Measurements from ENCODE around the gene DLL1.
"Not testable (repeated sequence)": the region's sequence is repeated elsewhere in the genome, so short reads cannot be mapped to it uniquely, and the experiment has no call there.

The DLL1 gene

DNA sequence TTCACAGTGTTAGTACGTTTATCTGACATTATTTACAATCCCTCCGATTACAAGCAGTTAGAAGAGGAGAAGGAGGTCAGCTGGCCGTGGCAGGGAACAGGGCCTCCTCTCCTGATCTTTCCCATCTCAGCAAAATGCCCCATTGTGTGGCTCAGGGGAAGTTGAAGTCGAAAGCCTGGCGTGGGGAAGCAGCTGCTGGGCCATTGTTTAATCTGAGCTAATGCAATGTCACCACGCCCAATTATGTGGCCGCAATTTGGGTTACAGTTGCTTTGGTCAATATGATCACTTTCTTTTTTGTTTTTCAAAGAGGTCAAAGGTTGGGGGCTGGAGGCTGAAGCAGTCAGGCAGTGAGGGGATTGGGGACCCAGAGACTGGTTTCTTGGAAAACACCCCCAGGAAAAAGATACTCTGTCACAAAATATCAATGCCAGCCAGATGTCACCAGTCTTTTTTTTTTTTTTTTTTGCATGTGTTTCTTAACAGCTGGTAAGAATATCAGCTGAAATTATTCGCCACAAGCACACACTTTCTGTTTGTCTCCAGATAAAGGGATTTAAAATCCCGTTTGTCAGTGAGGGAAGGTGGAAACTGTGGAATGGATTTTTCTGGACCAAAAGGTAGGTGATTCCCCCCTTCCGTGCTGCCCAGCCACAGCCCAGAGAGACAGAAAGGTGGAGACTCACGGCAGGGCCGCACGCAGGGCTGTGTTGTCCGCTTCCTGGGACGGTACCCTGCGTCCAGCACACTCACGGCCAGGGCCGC lies 24.6 kb downstream of the DLL1 start:
- peak; percentile 90 for DNase-seq

DNA sequence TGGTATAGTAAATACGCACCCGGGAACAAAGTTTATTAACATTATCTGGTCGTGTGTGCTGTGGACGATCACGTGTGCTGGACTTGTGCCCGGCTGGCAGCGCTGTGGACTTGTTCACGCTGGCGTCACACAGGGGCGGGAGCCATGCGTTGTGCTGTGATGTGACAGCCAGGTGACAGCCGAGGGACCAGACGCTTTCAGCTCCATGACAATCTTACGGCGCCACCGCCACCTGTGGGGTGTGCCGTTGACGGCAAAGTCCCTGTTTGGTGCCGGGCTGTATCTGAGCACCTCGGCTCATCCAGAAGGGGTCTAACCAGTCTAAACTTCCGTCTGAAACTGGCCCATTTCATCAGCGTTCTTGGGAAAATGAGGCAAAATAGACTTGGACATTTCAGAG lies 25.2 kb downstream of the DLL1 start:
- DNase-seq, result peak; percentile 93

- DNase-seq, result not testable (repeated sequence)
Measured at GRCh38 chr6:170264644-170265043, 26.2 kb downstream of the DLL1 start.

GRCh38 chr6:170264086-170264485 lies 26.8 kb downstream of the DLL1 start:
- no peak for DNase-seq

- no peak for DNase-seq
Measured at GRCh38 chr6:170263410-170263809, 27.5 kb downstream of the DLL1 start.

DNA sequence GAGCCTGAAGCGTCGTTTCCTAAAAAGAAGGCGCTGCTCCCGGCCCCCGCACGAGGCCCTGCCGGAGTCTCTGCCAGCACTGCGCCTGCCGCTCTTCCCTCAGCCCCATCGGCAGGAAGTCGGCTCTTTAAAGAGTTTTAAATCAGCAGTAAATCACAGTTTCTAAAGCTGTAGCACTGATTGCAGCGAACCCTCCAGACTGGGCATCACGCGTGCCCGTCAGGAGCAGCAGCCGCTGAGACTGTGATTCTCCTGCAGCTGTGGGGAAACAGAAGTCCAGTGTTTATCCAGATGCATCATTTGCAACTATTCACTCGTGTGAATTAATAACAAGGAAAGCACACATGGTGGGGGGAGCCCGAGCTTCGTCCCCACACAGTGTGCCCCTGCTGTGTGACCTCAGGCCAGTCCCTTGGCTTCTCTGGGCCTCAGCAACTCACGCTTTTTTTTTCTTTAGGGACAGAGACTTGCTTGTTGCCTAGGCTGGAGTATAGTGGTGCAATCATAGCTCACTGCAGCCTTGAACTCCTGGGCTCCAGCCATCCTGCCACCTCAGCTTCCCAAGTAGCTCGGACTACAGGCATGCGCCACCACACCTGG lies 28.3 kb downstream of the DLL1 start:
- DNase-seq, result no peak

DNA sequence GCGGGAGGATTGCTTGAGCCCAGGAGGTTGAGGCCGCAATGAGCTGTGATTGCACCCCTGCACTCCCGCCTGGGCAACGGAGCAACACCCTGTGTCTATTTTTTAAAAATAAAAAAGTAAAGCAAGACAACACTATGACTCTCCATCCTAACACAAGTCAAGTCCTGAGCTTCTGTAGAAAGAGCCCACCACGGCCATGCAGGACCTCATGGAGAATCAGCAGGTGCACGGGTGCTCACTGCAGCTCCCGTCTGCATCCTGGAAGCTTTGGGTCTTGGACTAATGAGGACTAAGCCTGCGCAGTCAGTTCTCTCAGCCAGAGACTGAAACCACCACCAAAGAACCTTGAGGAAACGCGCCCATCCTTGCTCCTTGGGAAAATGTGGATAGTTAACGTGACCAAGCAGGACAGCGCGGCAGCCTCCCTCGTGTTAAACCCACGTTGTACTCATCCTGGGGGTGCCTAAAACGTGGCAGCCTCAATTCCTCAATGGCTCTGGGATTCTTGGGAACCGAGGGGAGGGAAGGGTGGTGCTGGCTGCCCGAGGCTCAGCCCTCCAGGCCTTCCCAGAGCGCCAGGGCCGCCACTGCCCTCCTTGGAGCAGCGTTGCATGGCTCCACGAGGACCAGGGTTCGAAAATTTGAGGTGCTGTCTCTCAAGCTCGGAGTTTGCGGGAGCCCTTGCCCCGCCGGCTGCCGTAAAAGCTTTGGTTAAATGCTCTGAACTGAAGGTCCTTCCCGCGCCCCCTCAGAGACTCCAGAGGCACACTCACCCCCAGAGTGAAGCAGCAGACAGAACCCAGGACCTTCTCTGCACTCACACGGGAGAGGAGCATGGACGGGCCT lies 29.0 kb downstream of the DLL1 start:
- no peak for DNase-seq

- DNase-seq, result peak; percentile 46
Measured at GRCh38 chr6:170260686-170261085, 30.2 kb downstream of the DLL1 start.

DNA sequence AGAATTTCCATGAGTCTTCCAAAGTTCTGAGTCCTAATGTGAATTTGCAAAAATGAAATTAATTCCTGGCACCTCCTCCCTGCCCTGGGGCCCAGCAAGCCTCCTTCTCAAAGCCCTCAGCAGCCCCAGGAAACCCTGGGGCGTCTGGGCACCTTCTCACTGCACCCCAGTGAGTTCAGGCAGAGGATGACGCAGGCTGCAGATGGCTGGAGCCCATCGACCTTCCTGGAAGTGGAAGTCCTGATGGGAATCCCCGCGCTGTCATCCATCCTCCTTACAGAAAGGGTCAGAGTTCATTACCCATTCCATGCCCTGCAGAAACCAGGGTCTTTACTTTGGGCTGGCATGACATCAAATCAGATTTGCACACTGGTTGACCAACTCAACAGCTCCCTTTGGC lies 31.6 kb downstream of the DLL1 start:
- no peak for DNase-seq

GRCh38 chr6:170258407-170258806 lies 32.5 kb downstream of the DLL1 start:
- DNase-seq, result no peak

- DNase-seq, result no peak
Measured at GRCh38 chr6:170257376-170257775, 33.5 kb downstream of the DLL1 start.

DNA sequence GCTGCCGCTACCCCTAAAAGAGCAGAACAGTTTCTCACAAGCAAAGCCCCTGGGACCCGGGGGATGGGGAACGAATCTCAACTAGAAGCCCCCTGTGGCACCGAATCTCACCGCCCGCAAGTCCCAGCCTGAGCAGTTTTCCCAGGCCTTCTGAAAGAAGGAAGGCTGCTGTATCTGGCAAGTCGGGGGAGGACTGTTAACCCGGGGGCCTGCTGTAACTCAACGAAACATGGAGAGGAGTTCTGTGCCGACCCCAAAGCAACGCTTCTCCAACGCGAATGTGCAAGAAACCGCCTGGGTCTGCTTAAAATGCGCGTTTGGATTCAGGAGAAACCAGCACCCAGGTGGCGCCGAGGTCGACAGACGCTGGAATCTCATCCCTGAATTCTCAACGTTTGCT lies 34.2 kb downstream of the DLL1 start:
- no peak for DNase-seq

GRCh38 chr6:170255426-170256125 lies 35.3 kb downstream of the DLL1 start:
- DNase-seq, result no peak

GRCh38 chr6:170254315-170255213 lies 36.3 kb downstream of the DLL1 start:
- no peak for DNase-seq

- DNase-seq, result no peak
Measured at GRCh38 chr6:170253910-170254269, 37.0 kb downstream of the DLL1 start.

DNA sequence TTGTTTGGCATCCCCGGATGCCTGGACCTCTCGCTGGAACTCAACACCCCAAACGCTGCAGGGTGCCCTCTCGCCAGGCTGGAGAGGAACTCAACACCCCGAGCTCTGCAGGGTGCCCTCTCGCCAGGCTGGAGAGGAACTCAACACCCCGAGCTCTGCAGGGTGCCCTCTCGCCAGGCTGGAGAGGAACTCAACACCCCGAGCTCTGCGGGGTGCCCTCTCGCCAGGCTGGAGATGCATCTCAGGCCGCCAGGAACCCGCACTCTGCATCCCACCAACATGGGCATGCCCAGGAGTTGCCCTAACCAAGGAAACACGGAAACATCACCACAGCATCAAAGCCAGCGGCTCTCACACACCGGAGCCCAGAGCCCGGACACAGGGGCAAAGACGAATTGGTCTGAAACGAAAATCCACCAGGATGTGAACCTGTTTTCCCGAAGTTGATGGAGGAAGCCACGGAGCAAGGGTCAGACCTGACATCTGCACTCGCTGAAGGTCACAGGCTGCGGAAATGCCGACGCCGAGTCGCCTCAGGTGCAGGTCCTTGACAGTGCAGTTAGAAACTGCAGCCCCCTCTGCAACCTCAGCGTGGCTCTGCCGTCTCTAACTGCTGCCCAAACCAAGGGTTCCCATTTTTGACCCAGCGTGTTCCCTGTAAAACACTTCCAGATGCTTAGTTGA lies 37.5 kb downstream of the DLL1 start:
- peak; percentile 88 for DNase-seq

- no peak for DNase-seq
Measured at GRCh38 chr6:170251776-170252571, 38.9 kb downstream of the DLL1 start.

GRCh38 chr6:170250981-170251775 lies 39.7 kb downstream of the DLL1 start:
- DNase-seq, result no peak

GRCh38 chr6:170250455-170250854 lies 40.4 kb downstream of the DLL1 start:
- DNase-seq, result no peak

DNA sequence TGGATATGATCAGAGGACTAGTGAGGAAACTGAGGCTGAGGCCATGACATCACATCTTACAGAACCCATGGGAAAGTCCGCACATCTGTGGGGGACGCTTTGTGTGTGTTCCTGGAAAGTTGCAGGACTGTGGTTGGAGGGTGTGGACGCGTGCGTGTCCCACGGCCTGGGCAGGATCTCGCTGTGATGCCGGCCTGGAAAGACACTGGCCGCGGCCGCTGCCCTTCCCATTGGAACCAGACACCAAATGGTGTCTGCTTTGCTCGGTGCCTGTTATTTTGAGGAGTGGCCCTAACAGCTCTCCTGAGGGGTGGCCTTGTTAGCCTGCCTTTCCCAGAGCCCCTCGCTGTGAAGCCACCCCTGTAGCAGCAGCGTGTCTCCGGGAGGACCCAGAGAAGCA lies 41.1 kb downstream of the DLL1 start:
- no peak for DNase-seq

Measured in NCI-H146 (cell line).